ENCODE measurements around the gene NTM.

The NTM gene

DNA sequence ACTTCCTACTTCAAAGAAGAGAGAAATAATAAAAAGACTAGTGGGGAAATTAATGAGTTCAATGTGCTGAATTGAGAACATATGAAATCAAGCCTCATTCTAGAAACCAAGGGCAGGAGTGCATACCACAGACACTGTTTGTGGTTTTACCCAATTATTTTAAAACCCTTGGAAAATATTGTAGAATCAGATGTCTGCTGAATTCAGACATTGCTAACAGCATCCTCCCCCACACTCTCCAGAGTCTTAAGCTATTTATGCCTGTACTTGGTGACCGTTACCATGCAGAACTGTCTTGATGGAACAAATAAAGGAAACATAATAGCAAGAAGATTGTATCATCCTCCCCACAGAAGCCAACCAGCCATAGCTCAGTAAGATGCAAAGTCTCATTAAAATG, 850.1 kb downstream of the NTM start:
- DNase-seq (ENCODE audit: low read depth) = peak; percentile 78

DNA sequence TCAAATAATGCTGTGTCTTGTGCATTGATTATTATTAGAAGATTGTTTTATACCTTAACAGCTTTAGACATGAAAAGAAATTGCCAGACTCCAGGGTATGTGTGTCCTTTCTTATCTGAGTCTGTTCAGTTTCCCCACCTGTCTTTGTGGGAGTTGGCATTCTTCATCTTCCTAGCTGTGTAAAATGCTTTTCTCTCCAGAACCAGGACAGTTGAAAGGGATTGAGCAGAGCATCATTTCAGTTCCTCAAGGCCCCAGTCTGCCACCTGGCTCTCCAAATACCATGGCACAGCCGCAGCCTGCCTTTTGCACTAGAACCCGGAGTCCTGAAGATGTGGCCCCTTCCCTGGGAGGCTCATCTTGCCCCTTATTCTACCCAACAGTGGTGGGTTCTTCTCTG, 851.9 kb downstream of the NTM start:
- no peak for DNase-seq (ENCODE audit: low read depth)

DNA sequence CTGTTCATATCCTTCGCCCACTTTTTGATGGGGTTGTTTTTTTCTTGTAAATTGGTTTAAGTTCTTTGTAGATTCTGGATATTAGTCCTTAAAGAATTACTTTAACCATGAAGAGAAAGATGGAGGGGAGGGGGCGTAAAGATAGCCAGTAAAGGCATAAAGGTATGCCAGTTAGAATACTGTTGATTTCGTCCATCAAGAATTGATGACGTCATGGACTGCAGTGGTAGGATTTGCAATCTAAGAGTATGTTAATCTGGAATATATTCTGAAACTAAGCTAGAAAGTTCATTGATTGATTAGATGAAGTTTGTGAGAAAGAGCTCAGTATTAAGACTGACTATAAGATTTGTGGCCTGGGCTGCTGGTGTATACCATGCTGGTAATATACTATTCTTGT, 856.1 kb downstream of the NTM start:
- DNase-seq (ENCODE audit: low read depth) = no peak

DNA sequence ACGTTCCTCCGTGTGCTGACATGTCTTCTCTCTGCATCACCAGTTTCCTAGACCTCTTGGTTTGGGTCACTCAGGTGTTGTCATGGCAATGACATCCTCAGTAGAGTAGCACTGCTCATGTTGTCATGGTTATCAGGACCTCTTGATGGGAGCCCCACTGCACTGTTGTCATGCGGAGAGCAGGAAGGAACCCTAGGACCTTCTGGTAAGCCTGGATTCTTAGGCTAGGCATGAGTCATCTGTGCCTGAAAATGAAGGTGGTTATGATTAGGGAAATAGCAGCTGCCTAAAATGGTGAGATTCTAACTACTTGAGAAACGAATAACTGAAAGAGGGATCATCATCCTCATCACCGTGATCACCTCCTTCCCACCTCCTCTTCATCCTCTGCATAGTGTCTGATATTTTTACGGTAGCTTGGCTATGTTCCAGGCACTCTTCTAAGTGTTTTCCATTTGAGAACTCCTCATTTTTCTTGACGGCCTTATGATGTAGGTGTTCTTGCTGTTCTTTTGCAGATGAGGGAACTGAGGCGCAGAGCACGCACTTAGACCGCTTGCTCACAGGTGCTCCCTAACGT, 858.4 kb downstream of the NTM start:
- DNase-seq (ENCODE audit: low read depth) = peak; percentile 19

DNA sequence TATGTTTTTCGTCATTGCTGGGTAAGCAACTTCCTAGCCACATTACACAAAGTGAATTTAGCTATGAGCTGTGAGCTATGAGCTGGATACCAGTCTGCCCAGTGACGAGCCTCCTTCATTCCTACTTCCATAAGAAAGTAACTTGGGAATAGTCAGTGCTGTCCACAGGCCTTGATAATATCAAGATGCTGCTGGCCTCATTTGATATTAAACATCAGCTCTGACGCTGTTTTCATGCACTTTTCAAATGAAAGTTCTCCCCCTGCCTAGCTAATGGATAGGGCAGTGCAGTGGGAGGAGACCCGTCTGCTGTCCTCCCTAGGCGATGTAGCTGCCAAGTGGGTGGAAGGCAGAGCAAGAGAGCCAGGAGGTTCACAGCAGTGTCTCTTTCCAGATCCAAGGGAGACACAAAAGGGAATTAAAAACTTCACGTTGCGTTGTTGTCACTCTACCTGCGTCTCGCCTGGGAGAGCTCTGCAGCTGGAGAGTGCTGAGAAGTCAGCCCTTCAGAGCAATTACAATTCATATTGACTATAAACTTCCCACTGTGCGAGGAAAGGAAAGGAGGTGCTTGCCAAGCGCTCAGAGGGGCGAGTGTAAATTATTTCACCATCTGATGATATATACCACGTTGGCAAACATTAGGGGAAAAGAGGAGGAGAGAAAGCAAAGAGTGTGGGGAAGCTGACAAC, 861.4 kb downstream of the NTM start:
- no peak for DNase-seq (ENCODE audit: low read depth)

DNA sequence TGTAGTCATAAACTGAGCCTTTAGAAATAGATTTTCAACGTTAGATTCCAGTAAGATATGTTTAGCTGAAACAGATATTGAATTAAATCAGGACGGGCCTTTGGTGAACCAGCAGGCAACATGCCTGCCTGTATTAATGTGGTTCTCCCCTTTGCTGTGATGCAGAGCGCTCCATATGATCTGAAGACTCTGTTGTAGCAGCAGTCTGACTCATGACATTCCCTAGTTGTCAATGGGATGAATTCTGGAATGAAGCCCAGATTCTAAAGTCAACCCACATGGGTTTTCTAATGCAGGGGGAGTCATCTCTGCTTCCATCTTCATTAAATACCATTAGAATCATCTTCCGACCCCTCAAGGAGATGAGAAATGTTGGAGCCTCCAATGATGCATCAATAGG, 864.5 kb downstream of the NTM start:
- peak; percentile 76 for DNase-seq (ENCODE audit: low read depth)

DNA sequence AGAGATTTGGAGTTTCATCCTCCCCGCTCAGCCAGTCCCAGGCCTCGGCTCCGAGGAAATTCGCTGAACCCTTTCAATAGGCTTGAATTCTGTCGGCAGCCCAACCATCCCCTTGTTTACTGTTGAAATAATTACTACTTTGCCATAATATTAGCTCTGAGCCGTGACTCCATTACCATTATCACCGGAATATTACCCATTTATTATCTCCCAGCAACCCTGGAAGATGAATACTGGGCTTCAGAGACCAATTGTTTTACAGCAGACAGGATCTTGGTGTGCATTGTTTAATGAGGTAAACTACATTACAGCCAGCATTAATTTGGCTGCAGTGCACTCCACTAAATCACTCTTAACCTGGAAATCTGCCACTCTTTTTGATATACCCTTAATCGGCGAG, 867.4 kb downstream of the NTM start:
- DNase-seq (ENCODE audit: low read depth) = no peak

DNA sequence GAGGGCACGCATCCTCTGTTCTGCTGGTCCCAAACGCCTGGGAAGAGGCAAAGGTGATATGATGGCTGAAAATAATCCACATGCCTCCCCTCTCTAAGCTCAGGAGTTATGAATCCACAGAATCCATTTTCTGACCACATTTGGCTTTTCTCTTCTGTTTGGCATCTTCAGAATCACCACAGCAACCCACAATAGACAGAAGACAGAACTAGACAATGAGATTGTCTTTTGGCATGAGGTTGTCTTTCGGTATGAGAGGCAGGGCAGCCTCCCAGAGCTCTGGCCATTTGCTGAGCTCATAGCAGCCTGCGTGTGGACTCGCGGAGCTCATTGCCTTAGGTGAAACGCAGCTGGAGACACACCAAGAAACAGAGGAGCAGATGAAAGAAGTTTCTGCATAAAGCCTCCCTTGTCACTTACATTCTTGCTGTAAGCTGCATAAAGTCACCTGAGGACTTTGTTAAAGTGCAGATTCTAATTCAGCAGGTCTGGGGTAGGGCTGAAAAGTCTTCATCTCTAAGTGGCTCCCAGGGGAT, 868.0 kb downstream of the NTM start:
- DNase-seq (ENCODE audit: low read depth) = no peak

DNA sequence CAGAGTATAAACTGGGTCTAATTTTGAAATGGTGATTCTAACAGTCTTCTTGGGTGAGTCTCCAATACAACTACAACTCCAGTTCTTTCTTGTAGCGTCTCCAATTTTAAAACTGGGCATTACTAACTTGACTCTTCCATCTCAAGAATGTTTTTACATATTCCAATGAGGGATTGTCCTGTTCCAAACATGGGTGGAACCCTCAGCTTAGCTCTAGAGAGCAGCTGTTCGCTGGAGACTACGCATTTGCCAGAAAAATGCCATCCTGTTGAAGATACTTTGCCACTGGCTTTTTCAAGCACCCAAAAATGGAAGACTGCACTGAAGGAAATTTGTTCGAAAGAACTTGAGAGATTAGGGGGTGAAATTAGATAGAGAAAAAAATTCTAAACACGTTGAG, 870.0 kb downstream of the NTM start:
- no peak for DNase-seq (ENCODE audit: low read depth)

DNA sequence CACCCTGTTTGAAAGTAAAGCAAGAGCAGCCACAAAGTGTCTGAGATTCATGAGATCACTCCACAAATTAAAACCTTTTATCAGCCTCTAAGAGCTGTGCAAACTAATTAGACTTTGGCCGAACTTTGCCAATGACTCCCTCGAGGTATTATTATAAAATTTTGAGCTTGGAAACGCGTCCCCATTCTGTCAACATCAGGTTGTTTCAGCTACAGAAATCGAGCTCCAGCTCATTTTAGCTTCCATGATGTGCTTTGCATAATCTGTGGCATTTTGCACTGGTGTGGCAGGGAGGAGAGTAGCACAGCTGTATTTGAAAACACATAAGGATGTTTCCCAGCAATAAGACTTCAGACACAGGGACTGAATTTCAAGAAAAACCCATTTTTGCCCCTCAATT, 872.2 kb downstream of the NTM start:
- DNase-seq (ENCODE audit: low read depth) = no peak

DNA sequence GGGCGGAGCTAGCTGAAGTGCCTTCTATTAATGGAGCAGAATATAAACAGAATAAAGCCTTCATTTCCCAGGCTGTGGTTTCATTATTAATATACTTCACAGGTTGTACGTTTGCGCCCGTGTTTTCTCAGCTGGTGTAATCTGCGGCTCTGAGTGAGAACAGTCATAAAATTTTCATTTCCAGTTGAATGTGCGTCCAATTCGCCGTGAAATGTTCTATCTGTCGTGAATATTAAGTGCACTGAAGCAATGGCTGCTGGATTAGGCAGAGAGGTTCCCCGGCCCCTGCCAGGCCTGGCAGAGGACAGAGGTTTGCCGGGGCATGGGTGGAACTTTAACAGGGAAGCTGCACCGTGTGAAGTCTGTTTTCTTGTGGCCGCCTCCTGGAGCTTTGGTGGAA, 874.4 kb downstream of the NTM start:
- DNase-seq (ENCODE audit: low read depth) = no peak

DNA sequence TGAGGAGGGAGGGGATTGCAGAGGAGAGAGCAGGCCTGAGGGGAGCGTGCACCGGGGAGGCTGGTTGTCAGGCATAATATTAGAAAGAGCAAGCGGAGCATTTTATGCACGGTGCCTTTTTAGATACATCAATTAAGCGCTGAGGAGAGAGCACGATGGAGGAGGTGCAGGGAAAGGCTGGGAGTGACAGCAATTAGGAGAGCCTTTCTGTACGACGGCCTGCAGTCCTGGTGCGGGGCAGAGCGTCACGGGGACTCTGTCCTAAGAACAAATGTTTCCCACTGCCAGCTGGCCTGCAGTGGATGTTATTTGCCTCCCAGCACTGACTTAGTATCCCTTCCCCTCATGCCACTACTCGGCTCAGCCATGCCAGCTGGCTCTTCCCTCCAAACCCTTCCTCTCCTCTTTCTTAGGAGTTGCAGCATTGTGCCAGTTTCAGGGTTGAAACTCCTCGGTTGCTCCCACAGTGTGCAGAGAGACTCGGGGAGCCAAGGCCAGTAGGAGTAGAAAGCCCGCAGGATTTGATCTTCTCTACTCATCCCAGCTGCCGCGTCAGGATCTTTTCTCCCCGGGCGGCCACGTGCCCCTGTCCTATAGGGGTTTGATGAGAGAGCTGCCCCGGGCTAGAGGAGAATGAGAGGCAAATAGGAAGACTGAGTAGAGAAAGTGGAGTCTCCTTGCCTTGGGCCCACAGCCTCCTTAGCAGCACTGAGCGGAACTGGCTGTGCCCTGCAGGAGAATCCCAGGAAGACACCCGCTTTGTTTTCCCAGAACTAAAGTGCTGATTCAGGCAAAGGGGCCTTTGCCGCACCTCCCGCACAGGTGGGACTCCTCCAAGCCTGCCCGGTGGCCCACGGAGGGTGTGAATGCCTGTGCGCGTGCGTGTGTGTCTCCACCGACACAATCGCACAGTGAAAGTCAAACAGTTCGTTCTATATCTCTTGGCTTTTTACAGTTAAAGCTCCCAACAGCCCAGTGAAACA, 875.3 kb downstream of the NTM start:
- DNase-seq (ENCODE audit: low read depth) = no peak

DNA sequence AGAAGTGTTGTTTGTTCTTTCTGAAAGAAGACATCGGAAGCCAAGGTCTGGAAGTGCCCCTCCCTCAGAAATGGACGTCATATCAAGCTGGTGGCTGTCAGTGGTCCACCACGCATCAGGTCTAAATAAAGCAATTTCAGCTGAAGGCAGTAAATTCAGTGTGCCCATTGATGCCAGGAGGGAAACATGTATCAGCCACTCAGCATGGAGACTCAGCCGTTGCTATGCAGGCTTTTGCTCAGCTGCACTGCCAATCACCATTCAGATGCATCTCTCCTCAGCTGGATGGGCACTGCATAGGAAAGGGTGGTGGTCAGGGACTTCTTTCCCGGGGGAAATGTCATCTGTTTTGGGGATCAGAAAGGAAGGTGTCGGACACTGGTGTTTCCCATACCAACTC, 878.2 kb downstream of the NTM start:
- no peak for DNase-seq (ENCODE audit: low read depth)

DNA sequence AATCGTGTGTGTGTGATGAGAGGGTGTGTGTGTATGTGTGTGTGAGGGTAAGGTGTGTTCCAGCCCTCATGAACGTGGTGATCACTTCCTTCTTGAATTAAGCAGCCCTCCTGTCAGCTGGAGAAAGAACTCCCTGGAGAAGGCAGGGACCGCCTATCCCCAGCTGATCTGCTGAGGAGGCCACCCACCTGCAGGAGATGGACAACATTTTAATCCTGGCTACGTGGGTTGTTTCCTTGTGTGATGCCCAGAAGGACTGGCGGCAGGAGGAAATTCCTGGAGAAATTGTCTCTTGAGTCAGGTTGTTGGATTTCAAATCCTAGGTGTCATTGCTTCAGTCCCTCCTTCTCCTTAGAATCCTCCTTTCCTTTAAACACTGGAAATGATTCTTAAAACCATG, 878.8 kb downstream of the NTM start:
- DNase-seq (ENCODE audit: low read depth) = no peak

DNA sequence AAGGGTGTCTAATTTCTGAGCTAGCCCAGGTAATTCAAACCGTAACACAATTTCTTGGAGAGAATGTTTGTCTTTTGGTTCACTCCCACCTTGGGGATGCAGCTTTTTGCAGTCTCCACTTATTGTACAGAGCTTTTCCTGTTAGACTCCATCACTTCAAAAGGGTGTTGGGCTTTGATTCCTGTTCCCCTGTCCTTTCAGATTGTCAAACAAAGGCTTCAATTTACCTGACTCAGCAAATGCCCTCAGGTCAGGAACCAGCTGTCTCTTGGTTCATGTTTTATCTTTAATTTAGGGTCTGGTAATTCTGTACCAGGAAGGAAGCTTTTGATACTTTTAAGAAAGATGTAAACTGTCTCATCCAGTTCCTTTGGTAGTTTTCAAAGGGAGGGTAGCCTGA, 880.6 kb downstream of the NTM start:
- no peak for DNase-seq (ENCODE audit: low read depth)

DNA sequence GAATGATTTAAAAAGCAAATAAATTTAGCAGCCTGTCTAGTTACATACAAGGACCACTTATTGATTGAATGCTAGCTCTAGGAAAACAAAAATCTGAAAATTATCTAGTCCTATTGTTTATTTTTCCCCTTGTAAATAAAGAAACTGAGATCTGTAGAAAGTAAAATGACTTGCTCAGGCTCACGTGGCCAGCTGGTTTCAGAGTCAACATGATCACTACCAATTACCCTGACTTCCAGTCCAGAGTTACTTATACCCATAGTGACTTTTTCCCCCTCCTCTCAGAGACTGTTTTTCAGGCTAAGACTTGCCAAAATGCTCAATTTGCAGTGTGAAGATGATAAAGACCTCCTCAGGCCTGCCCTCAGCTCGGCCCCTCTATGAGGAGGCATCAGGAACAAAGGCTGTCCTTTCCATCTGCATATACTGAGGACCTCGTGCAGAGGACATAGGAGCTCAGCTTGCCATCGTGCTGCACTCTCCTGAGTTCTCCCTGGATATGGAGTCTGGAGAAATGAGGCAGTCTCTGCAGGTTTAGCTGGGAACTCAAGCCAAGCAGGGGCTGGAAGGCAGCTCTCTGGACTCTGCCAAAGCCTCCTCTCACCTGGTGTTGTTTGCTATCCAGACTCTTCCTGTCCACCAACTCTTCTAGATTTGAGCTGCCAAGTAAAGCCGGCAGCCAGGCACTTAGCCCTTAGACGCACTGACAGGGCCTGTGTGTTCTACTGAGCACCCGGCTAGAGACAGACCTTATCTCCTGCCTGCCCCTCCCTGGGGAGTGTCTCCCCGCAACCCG, 883.3 kb downstream of the NTM start:
- no peak for DNase-seq (ENCODE audit: low read depth)

DNA sequence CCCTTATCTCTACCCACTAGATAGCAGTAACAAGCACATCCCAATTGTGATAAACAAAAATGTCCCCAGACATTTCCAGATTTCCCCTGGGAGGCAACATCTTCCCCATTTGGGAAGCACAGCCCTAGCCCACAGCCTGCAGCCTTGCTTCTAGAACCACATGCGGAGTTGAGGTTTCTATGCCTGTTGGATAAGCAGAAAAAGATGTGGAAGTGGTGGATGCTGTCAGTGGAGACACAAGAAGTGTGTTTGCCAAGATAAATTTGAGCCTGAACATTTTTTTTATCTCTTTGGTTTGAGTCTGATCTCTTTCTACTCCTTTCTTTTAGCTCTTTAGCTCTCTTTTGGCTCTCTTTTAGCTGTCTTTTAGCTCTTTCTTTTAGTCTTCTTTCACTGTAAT, 884.5 kb downstream of the NTM start:
- DNase-seq (ENCODE audit: low read depth) = no peak

DNA sequence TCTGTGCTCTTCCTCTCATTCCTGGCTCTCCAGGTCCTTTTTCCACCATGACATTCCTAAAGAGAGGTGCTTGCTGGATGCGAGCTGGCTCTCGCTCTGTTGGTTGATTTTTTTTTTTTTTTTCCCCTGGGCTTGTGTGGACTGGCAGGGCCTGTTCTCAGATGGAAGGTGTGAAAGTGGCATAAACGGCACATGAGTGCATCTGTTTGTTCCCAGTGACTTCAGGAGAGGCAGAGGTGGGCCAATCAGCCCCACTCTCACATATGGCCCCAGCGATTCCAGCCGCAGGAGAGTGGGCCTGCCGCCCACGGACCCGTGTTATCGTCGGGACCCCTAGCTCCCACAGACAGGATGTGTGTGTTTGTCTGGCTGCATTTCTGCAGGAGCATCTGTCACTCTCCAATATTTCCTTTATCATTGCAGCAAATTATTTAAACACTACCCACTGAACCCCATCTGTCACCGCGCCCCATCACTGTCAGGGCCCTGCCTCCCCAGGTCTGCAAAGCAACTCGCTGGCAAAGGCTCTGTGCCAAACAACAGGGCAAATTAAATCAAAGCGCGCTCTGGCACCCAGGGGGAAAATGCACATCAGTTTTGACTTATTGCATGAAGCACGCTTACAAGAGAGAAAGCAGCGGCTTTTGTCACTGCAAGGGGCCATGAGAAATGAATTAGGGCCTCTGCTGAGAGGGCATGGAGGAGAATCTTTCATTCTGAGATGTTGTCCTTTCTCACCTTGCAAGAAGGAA, 886.3 kb downstream of the NTM start:
- DNase-seq (ENCODE audit: low read depth) = no peak

DNA sequence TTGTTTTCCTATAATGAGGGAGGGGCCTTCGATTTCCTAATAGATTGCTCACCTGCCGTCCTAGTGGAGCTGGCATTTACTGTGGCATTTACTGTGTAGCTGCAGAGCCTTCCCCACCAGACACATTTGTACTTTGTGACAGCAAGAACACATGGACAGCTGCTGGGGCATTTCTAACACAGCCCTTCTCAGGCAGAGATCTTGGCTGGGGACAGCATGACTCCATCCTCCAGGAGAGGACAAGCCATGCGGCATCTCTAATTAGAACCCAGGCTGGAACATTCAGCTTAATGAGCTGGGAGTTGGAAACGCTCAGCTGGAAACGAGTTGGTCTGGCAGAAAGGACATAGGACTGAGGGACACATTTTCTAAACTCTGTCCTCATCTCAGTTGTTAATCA, 887.5 kb downstream of the NTM start:
- DNase-seq (ENCODE audit: low read depth) = no peak

DNA sequence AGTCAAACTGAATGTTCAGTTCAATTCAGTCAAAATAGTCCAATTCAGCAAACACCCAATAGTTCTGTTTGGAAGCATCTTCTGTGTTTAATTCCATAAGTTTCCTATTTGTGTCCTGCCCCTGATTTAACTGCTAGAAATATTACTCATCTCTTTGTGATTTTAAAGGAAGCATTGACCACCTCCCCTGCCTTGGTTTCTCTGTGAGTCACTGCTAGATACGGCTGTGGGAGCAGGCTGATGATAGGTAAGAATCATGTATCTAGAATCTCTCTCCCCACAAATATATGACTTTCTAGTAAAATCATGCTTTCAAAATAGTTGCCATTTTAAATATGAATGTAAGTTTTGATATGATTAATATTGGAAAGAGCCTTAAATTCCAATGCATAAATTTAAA, 888.5 kb downstream of the NTM start:
- no peak for DNase-seq (ENCODE audit: low read depth)

DNA sequence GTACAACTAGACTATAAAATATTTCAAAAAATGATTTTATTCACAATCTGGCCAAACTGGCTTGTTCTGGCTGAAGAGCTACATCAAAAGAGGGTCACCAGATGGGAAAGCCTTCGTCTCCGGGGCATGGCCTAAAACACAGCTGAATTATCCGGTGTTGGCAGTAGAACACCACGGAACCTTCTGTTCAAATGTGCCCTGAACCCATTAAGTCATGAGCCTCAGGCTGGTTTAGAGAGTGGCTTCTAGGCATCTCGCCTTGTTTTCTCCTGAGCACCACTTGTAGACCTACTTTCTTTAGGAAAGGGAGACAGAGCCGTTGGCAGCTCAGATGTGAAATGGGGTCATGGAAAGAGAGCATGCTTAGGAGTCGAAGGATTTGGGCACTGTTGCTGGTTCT, 890.2 kb downstream of the NTM start:
- DNase-seq (ENCODE audit: low read depth) = no peak

All from non-pigmented ciliary epithelial cell (primary cell).